Hair follicular keratinocyte (primary cell): ENCODE measurements around the gene FREM1. TPM values are rescaled to one million over a fixed set of nuclear protein-coding genes. Genes with fewer than 3 reads are reported as not detected.

Experiments used
- total RNA-seq: library from RNA; depleted of rRNA; stranded (reverse); fragments of >200 nt; gene quantifications from 2 replicates; pipeline ENCODE4 v1.2.3, GENCODE V29; 2015

Gene FREM1, protein sequence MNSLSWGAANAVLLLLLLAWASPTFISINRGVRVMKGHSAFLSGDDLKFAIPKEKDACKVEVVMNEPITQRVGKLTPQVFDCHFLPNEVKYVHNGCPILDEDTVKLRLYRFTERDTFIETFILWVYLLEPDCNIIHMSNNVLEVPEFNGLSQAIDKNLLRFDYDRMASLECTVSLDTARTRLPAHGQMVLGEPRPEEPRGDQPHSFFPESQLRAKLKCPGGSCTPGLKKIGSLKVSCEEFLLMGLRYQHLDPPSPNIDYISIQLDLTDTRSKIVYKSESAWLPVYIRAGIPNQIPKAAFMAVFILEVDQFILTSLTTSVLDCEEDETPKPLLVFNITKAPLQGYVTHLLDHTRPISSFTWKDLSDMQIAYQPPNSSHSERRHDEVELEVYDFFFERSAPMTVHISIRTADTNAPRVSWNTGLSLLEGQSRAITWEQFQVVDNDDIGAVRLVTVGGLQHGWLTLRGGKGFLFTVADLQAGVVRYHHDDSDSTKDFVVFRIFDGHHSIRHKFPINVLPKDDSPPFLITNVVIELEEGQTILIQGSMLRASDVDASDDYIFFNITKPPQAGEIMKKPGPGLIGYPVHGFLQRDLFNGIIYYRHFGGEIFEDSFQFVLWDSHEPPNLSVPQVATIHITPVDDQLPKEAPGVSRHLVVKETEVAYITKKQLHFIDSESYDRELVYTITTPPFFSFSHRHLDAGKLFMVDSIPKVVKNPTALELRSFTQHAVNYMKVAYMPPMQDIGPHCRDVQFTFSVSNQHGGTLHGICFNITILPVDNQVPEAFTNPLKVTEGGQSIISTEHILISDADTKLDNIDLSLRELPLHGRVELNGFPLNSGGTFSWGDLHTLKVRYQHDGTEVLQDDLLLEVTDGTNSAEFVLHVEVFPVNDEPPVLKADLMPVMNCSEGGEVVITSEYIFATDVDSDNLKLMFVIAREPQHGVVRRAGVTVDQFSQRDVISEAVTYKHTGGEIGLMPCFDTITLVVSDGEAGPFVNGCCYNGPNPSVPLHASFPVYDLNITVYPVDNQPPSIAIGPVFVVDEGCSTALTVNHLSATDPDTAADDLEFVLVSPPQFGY (N-terminal part only)
- not detected in 2 replicates for total RNA-seq

DNA sequence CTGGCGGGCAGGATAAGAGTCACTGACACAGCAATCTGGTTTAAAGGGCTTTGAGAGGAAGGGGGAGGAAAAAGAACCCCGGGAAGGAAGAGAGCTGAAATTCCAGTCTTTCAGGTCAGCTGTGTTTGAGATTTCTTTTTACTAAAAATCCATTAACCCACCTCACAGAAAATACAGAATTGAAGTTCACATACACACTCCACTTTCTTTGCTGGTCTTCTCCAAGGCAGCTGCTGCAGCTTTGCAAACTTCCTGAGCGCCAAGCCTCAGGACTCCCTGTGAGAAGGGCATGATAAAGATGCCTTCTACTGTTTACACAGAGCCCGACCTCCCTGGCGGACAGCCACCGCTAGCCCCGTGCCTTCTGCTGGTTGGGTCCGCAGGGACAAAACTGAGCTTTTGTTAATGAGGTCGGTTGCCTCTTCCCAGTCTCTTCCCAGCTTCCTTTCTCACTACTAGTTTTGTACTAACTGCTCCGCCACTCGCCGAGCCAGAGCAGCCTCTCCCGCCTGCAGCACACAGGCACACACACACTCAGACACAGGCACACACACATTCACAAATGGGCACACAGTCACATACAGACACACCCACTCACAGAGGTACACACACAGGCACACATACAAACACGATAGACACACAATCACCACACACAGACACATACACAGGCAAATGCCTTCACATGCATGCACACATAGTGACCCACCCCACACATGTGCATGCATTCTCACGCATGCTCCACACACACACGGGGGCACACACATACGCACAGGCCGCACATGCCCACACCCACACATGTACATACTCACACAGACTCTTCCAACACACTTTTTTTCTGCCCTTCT, at the start of gene FREM1:
TSS of gene FREM1 (minus strand) at position 468 of the 845 bp plus-strand sequence. CDS start 41,451 bp downstream, outside the sequence.

DNA sequence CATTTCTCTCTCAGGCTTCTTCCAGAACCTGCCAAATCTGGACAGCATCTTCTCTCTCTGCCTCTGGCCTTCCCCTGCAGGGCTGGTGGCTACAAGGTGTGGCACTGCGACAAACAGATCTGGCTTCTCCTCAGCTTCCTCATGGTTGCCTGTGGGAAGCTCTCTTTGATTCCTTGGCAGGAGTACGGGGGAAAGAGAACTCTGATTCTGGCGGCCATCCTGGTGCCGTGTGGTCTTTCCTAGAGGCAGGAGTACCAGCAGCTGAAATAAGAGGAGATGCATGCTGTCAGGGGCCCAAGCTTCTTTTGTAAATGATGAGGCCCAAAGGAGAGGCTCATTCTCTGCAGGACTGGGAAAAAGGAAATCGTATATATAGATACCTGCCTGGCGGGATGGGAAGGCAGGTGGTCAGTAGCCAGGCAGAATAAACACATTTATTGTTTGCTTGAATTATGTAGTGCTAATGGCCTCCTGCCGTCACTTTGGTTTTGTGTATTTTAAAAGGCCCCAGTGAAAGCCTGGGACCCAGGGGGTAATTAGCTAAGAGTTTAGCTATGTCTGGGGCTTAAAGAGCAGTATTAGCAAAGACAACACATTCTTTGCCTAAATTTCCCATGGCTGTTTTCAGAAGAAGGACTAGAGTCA, 187.7 kb downstream of the FREM1 start, which contains the start of gene CER1:
TSS of gene CER1 (minus strand) at position 343 of the 645 bp plus-strand sequence. CDS start at position 282, 61 bp downstream.

DNA sequence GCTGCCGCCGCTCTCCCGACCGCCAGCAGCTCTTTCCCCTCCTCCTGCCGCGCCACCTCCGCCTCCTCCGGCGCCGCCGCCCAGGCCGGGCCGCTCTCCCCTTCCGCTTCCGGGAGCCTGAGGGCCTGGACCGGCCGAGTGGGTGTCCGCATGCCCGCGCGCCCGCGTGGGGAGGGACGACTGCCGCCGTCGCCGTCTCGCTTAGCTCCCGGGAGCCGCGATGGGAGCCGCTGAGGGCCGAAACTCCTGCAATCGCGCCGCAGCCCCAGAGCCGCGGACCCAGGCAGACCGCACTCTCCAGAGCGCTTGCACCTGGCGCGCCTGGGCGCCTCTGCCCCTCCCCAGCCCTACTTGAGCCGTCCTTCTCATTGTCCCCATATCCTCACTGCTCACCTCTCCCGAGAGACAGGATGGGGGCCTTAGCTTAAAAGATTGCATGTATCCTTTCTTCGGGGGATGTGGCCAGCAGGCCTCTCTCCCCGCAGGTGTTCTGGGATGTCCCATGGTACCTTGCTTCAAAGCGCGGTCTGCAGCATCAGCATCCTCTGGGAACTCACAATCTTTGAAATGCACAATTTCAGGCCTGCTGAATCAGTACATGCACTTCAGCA, 216.9 kb downstream of the FREM1 start, which contains the start of gene ZDHHC21:
TSS of gene ZDHHC21 (minus strand) at position 182 of the 611 bp plus-strand sequence. CDS start 19,092 bp downstream, outside the sequence.

Other genes with a start within 250 kb of the FREM1 start
- 1.4 and 3.3 TPM in 2 replicates for gene ZDHHC21, start 217.0 kb downstream of the FREM1 start, total RNA-seq
- gene CER1, start 187.7 kb downstream of the FREM1 start, total RNA-seq, result not detected in 2 replicates